Esophagus mucosa (tissue), 1 donor: ENCODE results near the gene YAE1. TPM values are rescaled to one million over a fixed set of nuclear protein-coding genes. Genes with fewer than 3 reads are reported as not detected.
"Not testable (repeated sequence)": the region's sequence is repeated elsewhere in the genome, so short reads cannot be mapped to it uniquely, and the experiment has no call there.

ENCODE experiments used
- ATAC-seq: fragments of 200-7000 bp; cut with Tn5 transposase; one replicate; pipeline ENCODE4 v1.9.1; 2020
- total RNA-seq: library from RNA; stranded (reverse); gene quantifications from one replicate; pipeline ENCODE4 v1.2.4, GENCODE V29; 2023
- donor health status: DM: yes; HTN: yes; CAD: no.

The YAE1 gene, protein sequence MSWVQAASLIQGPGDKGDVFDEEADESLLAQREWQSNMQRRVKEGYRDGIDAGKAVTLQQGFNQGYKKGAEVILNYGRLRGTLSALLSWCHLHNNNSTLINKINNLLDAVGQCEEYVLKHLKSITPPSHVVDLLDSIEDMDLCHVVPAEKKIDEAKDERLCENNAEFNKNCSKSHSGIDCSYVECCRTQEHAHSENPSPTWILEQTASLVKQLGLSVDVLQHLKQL
- total RNA-seq = 12.0 TPM

- ATAC-seq = peak; percentile 92
Measured at GRCh38 chr7:39566023-39566921, at the start of gene YAE1. TSS of gene YAE1 (plus strand) at chr7:39566404. CDS start at chr7:39566419, 15 bp downstream.

DNA sequence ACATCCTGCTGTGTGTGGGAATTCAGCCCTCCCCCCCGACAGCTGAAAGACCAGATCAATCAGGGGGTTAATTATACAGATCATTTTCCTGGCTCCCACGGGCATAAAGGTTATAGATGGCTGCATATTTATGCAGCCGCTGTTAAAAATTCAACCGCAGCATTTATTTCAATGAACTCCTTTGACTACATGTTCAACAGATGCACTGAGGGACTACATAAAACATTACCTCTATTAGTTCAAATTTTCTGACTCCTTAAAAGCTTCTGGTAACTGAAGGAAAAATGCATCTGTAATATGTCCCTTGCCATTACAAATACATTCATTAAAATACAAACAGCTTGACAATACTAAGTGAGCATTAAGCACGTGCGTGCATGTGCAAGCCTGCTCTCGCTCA is 49.7 kb upstream of the YAE1 start:
- ATAC-seq = no peak

- no peak for ATAC-seq
Measured at GRCh38 chr7:39517240-39517639, 49.0 kb upstream of the YAE1 start.

DNA sequence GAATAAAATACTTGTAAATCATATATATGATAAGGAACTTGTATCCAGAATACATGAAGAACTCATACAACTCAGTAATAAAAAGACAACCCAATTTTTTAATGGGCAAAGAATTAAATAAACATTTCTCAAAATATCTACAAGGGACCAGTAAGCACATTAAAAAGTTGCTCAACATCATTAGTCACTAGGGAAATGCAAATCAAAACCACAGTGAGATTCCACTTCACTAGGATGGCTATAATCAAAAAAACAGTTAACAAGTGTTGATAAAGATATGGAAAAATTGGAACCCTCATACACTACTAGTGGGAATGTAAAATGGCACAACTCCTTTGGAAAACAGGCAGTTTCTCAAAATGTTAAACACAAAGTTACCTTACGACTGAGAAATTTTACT is 40.3 kb upstream of the YAE1 start:
- no peak for ATAC-seq

- no peak for ATAC-seq
Measured at GRCh38 chr7:39526666-39527065, 39.5 kb upstream of the YAE1 start.

- ATAC-seq = no peak
Measured at GRCh38 chr7:39527296-39527695, 38.9 kb upstream of the YAE1 start.

GRCh38 chr7:39527951-39528350 is 38.3 kb upstream of the YAE1 start:
- no peak for ATAC-seq

GRCh38 chr7:39528849-39529248 is 37.4 kb upstream of the YAE1 start:
- no peak for ATAC-seq

GRCh38 chr7:39529582-39529981 is 36.6 kb upstream of the YAE1 start:
- ATAC-seq = no peak

DNA sequence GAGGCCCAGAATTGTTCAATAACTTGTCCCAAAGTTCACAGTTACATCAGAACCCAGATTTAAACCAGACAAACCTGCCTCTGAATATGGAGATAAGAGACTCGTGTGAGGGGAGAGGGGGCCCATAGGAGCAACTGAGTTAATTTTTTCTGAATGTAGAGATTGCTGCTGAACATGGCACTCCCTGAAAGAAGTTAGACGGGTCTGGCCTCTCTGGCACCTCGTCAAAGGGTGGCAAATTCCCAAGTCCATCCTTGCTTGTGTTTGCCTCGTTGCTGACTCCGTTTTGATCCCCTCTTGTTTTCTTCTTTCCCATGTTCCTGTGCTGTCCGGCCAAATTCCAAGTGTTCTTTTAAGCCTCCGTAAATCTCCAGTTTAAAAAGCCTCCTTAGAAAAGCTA is 35.2 kb upstream of the YAE1 start:
- ATAC-seq = no peak

DNA sequence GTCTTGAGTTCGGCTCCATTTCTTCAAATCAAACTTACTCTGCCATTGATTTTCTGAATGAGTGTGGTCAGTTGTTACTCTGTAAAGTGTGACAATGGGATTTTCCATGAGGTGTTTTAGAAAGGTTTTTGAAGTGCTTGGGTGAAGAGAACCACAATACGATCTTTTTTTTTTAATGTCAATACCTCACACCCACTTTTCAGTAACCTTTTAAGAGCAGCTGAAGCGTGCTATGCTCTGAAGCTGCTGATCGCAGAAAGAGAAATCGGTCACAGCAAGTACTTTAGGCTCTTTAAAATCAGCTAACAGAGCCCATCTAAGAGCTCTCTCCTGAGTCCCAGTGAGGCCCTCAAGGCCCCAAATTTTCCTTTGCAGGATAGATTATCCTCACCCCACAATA is 34.4 kb upstream of the YAE1 start:
- ATAC-seq = no peak

GRCh38 chr7:39532832-39533231 is 33.4 kb upstream of the YAE1 start:
- no peak for ATAC-seq

GRCh38 chr7:39534599-39534998 is 31.6 kb upstream of the YAE1 start:
- no peak for ATAC-seq

DNA sequence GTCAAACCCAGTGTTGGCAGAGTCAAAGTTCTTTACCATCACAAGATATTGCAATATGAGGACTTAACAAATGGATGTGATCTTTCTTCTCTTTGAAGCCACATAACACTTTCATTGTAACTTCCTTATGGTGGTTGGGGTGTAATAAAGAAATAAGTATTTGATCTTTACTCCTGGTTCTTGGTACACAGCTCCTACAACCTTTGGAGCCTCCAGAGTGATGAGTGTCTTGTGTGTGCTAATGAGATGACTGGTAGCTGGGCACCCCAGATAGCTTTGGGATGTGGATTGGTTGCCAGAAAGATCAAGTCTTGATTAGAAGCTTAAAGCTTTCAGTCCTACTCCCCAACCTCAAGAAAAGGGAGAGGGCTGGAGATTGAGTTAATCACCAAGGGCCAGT is 31.1 kb upstream of the YAE1 start:
- no peak for ATAC-seq

DNA sequence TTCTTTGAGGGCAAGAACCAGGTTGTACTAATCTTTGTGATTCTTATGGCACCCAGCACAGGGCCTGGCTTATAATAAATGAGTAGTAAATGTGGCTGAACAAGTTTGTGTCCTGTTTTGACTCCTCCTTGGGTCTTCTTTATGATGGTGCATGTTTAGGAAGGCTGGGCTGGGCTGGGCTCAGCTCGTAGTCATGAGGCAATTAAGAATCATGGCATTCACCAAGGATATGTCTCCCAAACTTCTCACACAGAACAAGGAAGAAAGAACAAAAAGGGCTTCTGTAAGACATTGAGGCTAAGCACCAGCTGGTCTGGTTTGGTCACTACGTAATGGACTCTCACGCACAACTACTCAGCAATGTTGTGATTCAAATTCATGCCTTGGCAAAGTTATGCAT is 30.5 kb upstream of the YAE1 start:
- peak; percentile 94 for ATAC-seq

- no peak for ATAC-seq
Measured at GRCh38 chr7:39536951-39537350, 29.3 kb upstream of the YAE1 start.

- ATAC-seq = no peak
Measured at GRCh38 chr7:39539816-39540215, 26.4 kb upstream of the YAE1 start.

DNA sequence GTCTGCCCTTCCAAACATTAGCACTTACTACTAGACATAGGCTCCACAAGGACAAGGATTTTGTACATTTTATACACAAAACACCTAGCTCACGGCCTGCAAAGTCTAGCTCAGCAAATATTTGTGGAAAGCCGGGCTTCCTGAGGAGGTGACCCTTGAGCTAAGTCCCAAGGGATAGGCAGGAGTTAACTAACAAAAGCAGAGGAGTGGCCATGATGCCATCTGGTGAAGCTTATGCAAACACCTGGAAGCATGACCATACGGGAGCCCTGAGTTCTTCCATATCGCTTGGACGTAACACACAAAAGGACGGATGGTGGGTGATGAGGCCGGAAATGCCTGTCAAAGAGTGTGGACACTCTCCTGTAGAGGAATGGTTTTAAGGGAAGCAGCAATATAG is 25.9 kb upstream of the YAE1 start:
- no peak for ATAC-seq

- no peak for ATAC-seq
Measured at GRCh38 chr7:39541511-39541910, 24.7 kb upstream of the YAE1 start.

DNA sequence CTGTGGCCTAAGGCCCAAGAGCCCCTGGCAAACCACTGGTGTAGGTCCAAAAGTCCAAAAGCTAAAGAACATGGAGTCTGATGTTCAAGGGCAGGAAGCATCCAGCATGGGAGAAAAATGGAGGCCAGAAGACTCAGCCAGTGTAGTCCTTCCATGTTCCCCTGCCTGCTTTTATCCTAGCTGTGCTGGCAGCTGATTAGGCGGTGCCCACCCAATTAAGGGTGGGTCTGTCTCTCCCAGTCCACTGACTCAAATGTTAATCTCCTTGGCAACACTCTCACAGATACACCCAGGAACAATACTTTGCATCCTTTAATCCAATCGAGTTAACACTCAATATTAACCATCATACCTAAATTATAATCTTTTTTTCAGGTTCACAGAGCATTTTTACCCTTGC is 21.4 kb upstream of the YAE1 start:
- ATAC-seq = not testable (repeated sequence)

DNA sequence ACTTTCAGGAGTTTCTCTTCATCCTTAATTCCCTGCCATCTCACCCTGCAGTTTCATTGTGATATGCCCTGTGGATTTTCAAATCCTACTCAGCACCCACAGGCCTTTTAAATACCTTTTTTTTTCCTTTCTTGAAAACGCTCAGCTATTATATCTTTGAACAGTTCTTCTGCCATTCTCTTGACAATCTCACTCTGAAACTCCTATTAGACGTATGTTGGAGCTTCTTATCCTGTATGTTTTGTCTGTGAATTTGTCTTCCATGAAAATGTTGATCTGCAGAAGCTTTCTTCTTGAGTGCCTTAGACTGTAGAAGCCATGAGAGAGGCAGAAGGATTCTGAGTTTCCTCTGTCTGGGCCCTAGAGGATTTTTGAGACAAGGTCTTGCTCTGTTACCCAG is 18.9 kb upstream of the YAE1 start:
- no peak for ATAC-seq

GRCh38 chr7:39550411-39550810 is 15.8 kb upstream of the YAE1 start:
- no peak for ATAC-seq

DNA sequence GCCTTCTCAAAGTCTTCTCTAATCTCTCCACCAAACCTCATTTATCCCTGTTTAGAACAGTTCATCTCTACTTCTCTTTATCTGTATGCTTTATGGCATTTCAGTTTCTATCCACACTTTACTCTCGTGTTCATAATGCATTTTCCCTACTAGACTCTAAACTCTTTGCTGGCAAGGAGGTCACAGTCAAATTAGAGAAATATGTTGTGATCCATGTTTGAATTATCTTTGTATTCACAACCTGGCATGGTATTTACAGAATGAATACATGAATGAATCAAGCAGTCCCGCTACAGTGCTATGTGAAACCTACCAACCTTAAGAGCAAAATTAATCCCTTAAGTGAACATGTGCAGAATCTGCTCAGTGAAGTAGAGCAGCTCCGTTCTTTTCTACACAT is 12.8 kb upstream of the YAE1 start:
- ATAC-seq = no peak

GRCh38 chr7:39554583-39555165 is 11.5 kb upstream of the YAE1 start:
- no peak for ATAC-seq
